DMS53 treated with DMSO at 0.1 percent for 48 hours (cell line): ENCODE results near the gene DOCK6.

ENCODE experiments used
- DNase-seq: peaks from one replicate; lab custom pipeline; 2025; ENCODE audit not compliant: unreplicated experiment; lab: John Stamatoyannopoulos, UW

The DOCK6 gene

DNA sequence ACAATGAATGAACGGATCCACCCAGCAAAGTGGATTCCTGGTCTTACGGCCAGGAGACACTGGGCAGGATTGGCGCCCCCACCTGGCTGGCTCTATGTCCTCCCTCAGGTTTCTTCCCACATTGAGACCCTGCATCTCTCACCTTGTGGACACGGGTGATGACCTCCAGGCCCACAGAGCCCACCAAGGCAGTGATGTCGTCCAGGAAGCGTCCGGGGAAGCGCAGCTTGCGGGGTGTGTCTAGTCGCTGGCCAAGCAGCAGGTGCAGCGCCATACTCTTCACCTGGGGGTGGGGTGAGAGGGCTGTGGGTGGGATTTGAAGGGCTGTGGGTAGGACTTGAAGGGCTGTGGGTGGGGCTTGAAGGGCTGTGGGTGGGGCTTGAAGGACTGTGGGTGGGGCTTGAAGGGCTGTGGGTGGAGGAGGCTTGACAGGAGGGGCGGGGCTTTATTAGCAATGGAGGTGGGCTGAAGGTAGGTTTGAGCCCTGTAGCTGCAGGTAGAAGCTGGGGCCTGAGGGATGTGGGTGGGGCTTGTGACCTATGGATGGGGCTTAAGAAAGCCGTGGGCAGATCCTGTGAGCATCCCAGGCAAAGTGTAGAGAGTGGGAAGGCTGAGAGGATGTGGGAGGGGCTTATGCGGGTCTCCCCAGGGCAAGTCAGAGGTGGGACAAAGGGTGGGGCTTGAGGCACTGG, 35.0 kb downstream of the DOCK6 start:
- DNase-seq: no peak

DNA sequence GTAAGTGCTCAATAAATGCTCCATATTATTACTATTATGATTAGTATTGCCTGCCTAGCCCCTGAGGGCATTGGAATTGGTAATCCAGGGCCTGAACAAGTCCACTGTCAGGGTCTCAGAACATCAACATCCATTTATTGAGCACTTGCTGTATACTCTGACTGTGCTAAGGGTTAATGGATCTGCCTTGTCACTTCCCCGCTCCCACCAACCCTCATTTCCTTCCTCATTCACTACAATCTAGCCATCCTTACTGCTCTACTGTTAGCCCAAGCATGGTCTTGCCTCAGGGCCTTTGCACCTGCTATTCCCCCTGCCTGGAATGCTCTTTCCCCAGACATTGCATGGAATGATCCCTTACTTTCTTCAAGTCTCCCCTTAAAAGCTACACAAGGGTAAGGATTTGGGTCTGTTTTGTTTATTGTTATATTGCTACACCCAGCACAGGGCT, 35.6 kb downstream of the DOCK6 start:
- DNase-seq: no peak

DNA sequence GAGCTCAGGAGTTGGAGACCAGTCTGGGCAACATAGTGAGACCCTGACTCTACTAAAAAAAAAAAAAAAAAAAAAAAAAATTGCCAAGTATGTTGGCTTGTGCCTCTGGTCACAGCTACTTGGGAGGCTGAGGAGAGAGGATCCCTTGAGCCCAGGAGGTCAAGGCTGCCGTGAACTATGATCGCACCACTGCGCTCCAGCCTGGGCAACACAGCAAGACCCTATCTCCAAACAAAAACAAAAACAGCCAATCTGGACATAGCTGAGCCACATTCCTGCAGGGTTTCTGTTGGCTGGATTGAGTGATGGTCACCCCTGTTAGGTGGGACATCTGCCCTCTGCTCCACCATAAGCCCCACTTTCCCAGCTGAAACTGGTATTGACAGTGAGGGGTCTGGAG, 36.5 kb downstream of the DOCK6 start:
- no peak for DNase-seq

DNA sequence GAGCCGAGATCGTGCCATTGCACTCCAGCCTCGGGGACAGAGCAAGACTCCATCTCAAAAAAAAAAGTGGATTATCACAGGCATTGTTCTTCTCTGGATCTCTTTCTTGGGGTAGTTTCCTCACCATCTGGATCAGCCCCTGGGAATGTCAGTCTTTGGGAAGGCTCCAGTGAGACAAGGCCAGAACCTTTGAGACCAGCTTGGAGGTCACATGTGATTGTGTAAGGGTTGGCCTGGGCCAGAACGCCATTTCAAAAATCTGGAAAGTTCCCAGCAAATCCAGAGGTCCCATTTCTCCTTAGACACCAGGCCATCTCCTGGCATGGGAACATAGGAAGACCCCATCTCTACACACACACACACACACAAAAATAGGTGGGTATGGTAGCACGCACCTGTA, 37.2 kb downstream of the DOCK6 start:
- no peak for DNase-seq

DNA sequence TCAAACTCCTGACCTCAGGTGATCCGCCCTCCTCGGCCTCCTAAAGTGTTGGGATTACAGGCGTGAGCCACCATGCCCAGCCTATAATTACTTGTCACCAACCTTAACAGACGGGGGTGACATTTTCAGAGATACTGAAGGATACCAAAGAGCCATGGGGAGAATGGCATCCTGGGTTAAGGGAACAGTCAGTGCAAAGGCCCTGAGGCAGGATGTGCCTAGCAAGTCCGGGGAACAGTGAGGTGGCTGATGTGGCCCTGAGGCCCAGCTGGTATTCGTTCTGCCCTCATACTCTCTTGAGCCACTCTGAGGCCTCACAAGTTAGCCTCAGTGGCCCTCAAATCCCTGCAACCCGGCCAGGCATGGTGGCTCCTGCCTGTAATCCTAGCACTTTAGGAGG, 37.9 kb downstream of the DOCK6 start:
- no peak for DNase-seq

DNA sequence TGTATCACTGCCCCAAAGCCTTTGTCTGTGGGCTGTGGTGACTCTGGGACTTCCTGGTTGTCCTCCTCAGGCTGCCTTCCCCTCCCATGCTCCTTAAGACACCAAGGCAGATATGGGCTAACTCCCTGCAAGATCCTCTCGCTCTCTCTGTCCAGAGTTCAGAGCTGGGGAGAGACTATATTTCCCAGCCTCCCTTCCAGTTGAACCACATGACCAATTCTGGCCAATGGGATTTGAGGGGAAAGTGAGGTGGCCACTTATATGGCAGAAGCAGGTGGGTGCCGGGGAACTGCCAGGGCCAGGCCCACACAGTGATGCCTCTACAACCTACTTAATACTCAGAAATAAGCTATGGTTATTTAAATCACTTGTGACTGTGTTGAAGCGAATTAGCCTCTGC, 39.1 kb downstream of the DOCK6 start:
- no peak for DNase-seq

DNA sequence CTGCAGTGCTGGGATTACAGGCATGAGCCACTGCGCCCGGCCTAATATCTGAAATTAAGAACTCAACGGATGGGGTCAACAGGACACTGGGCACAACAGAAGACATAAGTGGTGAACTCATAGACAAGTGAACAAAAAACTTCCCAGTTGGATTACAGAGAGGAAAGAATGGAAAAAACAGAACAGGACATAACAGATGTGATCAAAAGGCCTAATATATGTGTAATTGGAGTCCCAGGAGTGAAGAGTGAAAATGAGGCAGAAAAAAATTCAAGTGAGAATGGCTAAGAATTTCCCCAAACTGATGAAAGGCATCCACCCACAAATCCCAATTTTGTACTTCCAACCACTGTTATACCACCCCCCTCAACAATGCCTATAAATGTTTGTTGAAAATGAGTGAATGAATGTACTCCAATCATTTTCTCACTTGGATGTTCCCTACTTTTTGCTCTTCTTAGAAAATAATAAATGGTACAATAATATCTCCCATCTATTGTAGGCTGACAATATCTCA, 41.2 kb downstream of the DOCK6 start:
- no peak for DNase-seq

DNA sequence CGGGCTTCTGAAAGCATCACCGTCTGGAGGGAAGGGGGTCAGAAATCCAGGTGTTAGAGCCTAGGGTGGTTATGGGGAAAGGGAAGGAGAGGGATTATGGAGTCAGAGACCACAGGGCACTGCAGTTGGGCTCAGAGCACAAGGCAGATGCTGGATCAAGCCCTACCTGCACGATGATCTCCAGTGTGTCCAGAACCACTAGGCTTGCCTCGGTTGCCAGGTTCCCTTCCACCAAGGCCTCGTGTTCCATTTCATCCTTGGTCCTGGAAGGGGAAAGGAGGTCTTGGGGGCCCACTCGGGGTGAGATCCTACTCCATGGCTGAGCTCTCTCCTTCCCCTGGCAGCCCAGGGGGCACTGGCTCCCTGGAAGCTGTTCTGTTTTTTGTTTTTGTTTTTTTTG, 47.9 kb downstream of the DOCK6 start:
- DNase-seq: no peak

DNA sequence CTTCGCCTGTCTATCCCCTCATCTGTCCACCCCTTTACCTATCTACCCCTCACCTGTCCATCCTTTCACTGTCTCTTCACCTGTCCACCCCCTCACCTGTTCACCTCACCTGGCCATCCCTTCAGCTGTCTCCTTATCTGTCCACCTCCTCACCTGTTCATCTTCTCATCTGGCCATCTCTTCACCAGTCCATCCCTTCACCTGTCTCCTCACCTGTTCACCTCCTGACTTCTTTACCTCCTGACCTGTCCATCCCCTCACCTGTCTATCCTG, 51.7 kb downstream of the DOCK6 start:
- DNase-seq: no peak

DNA sequence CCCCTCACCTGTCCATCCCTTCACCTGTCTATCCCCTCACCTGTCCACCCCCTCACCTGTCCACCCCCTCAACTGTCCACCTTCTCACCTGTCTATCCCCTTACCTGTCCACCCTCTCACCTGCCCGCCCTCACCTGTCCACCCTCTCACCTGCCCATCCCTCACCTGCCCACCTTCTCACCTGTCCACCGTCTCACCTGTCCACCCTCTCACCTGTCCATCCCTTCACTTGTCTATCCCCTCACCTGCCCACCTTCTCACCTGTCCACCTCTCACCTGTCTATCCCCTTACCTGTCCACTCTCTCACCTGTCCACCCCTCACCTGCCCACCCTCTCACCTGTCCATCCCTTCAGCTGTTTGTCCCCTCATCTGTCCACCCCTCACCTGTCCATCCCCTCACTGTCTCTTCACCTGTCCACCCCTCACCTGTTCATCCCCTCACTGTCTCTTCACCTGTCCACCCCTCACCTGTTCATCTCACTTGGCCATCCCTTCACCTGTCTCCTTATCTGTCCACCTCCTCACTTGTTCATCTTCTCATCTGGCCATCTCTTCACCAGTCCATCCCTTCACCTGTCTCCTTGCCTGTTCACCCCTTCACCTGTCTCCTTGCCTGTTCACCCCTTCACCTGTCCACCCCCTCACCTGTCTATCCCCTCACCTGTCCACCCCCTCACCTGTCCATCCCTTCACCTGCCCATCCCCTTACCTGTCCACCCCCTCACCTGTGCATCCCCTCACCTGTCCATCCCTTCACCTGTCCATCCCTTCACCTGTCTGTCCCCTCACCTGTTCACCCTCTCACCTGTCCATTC, 52.3 kb downstream of the DOCK6 start:
- DNase-seq: no peak

DNA sequence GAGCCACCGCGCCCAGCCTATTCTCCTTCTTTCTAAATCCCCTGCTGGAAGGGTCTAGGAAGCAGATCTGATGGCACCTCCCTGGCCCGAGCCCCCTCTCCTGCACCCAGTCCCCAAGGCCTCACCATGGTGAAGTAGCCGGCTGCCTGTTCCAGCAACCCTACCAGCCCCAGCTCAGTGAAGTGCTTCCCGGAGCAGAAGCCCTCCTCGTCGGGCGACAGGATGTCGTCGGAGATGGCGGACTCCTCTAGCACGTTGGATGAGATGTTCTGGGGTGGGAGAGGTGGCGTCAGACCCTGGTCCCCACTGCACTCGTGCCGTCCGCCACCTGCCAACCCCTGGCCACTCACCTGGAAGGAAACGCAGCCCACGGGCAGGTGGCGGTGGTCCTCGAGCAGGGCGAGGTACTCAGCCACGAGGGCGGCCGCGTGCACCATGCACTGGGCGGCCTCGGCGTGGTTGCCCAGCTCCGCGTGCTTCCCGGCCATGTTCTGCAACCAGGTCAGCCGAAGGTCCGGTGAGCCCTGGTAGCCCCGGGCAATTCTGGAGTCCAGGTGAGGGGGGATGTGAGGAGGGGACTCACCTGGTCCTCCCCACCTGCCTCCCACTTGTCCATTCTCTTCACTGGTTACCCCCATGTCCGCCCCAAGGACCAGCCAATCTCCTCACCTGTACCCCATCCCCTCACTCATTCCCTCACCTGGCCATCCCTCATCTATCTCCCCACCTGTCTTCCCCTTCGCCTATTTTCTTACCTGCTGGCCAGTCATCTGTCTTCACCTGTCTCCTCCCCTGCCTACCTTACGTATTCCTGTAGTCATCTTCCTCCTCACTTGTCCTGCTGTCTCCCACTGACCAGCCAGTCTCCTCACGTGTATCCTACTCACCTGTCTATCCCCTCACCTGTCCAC, 53.5 kb downstream of the DOCK6 start:
- DNase-seq: no peak

DNA sequence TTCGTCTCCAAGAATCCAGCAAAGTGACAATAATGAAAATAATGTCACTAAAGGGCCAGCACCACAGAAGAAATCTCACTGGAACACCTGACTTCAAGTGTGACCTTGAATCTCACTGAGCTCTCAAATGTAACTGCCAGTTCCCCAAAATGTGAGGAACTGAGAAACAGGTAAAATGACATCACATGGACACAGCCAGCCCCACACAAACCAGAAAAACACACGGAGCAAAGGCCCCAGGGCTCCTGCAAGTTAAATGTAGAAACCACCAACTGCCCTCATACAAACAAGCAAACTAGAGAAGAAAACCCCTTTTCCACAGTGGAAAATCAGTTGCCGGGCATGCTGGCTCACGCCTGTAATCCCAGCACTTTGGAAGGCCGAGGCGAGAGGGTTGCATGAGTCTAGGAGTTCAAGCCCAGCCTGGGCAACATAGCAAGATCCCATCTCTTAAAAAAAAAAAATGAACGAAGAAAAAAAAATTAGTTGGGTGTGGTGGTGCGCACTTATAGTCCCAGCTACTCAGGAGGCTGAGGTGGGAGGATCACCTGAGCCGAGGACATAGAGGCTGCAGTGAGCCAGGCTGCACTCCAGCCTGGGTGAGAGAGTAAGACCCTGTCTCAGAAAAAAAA, 56.3 kb downstream of the DOCK6 start:
- DNase-seq: no peak

DNA sequence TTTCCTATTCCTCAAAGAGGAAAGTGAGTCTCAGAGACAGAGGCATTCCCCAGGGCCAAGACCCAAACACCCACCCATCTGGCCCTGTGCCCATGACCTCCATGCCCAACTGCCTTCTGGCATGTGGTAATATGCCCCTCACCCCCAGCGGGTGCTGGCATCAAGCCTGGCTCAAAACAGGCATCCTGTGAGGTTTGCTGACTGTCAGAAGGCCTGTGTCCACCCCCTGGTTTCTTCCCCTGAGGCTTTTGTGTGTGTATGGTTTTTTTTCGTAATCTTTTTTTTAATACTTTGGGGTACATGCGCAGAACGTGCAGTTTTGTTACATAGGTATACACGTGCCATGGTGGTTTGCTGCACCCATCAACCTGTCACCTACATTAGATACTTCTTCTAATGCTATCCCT, 57.4 kb downstream of the DOCK6 start:
- no peak for DNase-seq

DNA sequence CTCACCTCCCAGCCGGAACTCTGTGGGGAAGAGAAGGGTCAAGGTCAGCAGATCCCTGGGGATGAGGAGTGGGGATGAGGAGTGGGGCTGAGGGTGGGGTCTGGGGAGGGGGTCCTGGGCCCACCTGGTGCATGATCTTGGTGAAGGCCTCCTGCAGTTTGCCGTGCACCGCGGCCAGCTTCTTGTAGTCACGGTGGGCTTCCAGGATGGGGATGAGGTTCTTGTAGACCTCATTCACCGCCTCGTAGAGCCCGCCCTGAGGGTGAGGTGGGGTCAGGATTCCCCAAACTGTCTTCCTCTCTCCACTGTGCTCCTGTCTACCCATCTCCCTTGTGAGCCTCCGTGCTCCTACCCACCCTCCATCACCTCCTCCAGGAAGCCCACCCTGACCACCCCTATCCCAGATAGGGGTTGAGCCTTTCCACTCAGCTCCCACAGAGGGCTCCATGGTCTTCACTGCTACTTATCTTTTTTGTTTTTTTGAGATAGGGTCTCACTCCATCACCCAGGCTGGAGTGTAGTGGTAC, 58.2 kb downstream of the DOCK6 start:
- DNase-seq: no peak

DNA sequence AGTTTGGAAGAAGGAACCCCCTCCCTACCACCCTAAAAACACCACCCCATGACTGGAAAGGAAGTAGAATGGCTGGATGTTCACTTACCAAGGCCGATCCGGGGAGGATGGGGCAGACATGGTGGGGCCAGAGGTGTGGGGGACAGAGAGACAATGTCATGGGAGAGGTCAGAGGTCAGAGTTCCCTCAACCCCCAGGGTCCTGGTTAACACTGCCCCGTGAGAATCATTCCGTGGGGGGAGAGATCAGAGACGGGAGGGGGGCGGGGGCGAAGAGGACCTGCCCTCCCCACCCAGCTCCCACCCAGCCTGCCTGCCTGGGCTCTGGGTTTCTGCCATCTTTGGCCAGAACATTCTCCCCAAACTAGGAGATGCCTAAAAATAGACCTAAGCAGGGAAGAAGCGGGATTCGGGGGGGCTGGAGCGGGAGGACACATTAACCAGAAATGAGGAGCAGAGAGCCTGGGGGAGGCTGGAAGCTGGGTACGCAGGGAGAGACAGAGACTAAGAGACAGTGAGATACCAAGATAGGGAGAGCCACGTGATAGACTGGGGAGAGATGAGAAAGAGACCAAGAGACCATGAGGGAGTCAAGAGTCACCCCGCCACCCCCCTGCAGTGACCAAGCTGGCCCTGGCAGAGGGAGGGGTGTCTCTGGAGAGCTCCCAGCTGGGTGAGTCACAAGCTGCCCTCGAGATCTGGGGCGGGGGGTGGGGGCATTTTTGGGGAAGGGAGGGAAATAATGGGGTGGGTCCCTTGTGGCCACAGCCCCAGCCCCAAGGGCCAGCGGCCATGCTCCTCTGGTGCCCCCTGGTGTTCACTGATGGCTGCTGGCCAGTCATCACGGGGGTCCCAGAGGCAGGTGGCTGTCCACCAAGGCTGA, 58.9 kb downstream of the DOCK6 start:
- no peak for DNase-seq

DNA sequence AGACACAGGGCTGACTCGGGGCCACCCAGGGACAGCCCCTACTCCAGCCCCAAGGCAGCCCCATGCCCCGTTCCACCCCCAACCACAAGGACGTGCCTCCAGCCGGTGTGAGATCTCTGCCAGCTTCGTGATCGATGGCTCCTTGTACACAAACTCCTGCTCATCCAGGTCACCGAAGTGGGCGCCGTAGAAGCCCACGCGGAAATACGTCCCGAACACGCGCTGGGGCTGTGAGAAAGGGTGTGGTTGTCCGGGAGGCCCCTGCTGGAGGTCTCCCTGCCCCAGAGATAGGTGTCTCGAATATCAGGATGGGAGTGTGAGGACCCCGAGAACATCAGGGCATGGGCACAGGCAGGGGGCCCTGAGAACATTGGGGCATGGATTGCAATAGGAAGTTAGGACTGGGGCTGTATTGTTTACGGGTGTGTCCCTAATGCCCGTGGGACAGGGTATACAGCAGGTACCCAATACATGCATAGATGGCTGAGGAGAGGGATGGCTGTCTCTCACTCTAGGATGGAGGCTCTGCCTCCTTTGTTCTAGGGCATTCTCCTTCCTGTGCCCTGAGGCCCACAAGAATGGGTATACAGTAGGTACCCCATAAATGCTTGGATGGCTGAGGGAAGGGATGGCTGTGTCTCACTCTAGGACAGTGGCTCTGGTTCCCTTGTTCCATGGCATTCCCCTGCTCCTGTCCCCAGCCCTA, 59.7 kb downstream of the DOCK6 start:
- DNase-seq: no peak

DNA sequence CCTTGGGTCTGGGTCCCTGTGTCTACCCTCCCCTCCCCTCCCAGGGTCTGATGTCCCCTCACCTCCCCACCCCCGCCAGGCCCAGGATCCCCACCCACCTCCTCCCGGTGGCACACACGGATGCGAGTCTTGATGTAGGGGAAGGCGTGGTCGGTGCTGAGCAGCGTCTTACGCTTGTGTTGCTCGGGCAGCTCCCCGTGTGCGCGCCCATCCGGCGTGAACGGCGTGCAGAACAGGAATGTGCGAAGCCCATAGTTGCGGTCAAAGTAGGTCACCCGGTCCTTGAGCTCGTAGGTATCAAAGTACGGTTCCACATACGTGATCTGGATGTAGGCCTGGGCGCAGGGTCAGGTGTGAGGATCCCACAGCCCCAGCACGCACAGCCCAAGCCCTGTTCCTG, 60.5 kb downstream of the DOCK6 start:
- no peak for DNase-seq

DNA sequence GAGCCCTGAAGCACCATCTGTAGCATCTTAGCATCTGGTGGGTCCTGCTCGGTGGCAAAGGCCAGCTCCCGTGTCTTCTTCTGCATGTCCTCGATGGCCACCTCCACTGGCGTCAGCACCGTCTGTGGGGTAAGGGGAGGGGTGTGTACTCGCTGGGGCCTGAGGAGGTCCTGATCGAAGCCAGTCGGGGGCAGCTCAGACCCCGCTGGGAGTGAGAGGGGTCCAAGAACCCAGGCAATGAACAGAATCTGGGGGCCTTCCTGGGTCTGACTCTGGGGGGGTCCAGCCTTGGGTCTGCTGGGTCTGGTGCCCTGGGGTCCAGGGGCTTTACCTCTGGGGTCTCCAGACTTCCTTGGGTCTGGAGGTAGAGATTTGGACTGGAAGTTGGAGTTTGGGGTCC, 61.4 kb downstream of the DOCK6 start:
- DNase-seq: no peak

DNA sequence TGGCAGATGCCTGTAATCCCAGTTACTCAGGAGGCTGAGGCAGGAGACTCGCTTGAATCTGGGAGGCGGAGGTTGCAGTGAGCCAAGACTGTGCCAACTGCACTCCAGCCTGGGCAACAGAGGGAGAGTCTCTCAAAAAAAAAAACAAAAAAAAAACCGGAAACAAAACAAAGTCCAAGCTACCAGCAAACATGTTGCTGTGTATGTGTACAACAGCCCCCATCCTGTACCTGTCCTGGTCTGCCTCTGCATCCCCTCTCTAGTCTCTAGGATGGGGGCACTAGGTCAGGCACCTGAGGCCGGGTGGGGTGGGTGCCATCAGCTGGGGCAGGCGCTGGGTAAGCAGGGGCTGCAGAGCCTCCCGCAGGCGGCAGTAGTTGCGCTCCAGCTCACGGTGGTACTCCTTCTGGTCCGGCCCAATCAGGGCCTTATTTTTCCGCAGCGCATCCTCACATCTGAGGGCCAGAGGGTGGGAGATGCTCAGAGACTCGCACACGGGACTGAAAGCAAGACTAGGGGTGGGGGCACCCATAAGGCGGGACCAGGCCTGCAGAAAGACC, 62.2 kb downstream of the DOCK6 start:
- DNase-seq: no peak
